GM21737 (cell line): Measurements from ENCODE around the gene RAB8A.
"Not testable (repeated sequence)": the region's sequence is repeated elsewhere in the genome, so short reads cannot be mapped to it uniquely, and the experiment has no call there.

Experiments used
- ATAC-seq: cut with Tn5 transposase; IDR thresholded peaks from one replicate; pipeline ENCODE4 v1.9.1; 2021; ENCODE audit warnings: mild to moderate bottlenecking, moderate library complexity; ENCODE audit not compliant: unreplicated experiment

Gene RAB8A

DNA sequence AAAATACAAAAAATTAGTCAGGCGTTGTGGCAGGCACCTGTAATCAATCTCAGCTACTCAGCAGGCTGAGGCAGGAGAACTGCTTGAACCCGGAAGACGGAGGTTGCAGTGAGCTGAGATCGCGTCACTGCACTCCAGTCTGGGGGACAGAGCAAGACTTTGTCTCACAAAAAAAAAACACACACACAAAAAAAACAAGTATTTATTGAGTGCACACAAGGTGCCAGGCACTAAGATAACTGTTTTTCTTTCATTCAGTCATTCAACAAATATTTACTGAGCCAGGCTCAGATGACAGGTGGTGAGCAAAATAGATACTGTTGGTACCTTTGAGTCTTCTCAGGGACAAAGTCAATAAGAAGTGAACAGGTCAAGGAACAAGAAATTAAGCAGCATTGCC, 55.4 kb downstream of the RAB8A start:
- ATAC-seq, result no peak

DNA sequence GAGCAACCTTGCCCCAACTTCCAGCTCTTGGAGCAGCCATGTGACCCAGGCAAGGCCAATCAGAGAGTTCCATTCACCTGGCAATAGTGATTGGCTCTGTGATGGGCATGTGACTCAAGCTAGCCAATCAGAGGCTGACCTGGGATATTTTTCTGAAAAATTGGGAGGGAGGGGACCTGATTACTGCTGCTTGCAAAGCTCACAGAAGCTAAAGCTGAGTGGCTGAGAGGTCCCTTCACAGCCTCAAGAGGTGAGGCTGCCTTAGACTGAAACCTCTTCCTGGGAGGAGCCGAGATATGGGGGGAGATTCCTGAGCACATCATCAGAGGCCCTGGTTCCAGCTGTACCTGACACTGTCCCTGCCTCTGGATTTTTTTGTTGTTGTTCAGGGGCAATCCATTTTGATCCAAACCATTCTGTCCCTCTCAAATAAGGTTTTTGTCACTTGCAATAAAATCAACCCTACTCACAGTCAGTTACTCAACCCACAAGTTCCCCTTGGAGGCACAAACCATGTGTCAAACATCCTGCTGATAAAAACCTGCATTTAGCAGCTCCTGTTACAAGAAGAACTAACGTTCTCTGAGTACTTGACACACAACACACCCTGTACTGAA, 56.9 kb downstream of the RAB8A start:
- no peak for ATAC-seq

DNA sequence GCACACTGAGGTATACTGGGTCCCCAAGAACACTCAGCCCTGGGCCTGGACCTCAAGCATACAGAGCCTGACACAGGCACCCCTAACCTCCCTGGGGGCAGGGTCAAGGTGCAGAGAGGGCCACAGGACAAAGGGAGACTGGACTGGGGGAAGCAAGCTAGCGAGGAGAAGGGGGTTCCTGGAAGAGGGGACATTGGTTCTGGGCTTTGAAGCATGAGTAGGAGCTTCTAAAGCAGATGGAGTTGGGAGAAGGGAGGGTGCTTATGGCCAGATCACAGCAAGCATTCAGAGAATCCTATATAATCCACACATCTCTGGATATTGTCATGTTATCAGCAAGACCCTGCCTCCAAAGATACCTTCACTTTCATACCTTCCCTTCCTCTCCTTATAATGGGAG, 58.4 kb downstream of the RAB8A start:
- no peak for ATAC-seq

DNA sequence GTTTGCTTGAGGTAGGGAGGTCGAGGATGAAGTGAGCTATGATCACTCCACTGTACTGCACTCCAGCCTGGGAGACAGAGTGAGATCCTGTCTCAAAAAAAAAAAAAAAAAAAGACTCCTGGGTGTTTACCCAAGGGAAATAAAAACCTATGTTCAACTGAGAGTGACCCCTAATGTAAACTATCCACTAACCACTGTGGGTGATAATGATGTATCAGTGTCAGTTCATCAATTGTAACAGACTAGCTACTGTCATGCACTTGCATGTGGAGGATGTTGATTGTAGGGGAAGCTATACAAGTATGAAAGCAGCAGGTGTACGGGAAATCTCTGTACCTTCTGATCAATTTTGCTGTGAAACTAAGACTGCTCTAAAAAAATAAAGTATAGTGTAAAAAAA, 64.3 kb downstream of the RAB8A start:
- ATAC-seq, result no peak

- not testable (repeated sequence) for ATAC-seq
Measured at GRCh38 chr19:16178866-16179265, 67.2 kb downstream of the RAB8A start.

- ATAC-seq, result no peak
Measured at GRCh38 chr19:16180611-16181010, 68.9 kb downstream of the RAB8A start.
